ENCODE data around the gene PKP1.

Gene PKP1

GRCh38 chr1:201305815-201306214, 22.5 kb downstream of the PKP1 start:
- Mint-ChIP-seq H3K4me3 (no peak overlapping the region), H3K9me3 (no peaks in the 10 kb centered on the region), H3K4me1 (no peaks in the 10 kb centered on the region), H3K27me3 (peaks cover 61% of the 10 kb centered on the region), H3K36me3 (no peaks in the 10 kb centered on the region), H3K27ac (no peak overlapping the region)
- ATAC-seq: no peak

GRCh38 chr1:201307231-201307630, 23.9 kb downstream of the PKP1 start:
- H3K4me1 Mint-ChIP-seq: no peaks in the 10 kb centered on the region
- H3K36me3 Mint-ChIP-seq: no peaks in the 10 kb centered on the region
- no peaks in the 10 kb centered on the region for H3K9me3 Mint-ChIP-seq
- no peak for ATAC-seq
- peaks cover 55% of the 10 kb centered on the region for H3K27me3 Mint-ChIP-seq
- H3K4me3 Mint-ChIP-seq: no peak overlapping the region
- H3K27ac Mint-ChIP-seq: no peak overlapping the region

- Mint-ChIP-seq H3K4me1 (no peaks in the 10 kb centered on the region), H3K4me3 (no peak overlapping the region), H3K36me3 (no peaks in the 10 kb centered on the region), H3K9me3 (no peaks in the 10 kb centered on the region), H3K27ac (no peak overlapping the region), H3K27me3 (peaks cover 49% of the 10 kb centered on the region)
- ATAC-seq: no peak
Observed at GRCh38 chr1:201307760-201308499, 24.6 kb downstream of the PKP1 start.

- H3K9me3 Mint-ChIP-seq: no peaks in the 10 kb centered on the region
- H3K4me1 Mint-ChIP-seq: no peaks in the 10 kb centered on the region
- H3K27me3 Mint-ChIP-seq: peaks cover 49% of the 10 kb centered on the region
- H3K36me3 Mint-ChIP-seq: no peaks in the 10 kb centered on the region
- ATAC-seq: no peak
- no peak overlapping the region for H3K27ac Mint-ChIP-seq
- no peak overlapping the region for H3K4me3 Mint-ChIP-seq
Observed at GRCh38 chr1:201309416-201309815, 26.1 kb downstream of the PKP1 start.

- Mint-ChIP-seq H3K4me1 (no peaks in the 10 kb centered on the region), H3K4me3 (no peak overlapping the region), H3K27ac (no peak overlapping the region), H3K36me3 (no peaks in the 10 kb centered on the region), H3K27me3 (peaks cover 48% of the 10 kb centered on the region), H3K9me3 (no peaks in the 10 kb centered on the region)
- ATAC-seq: no peak
Observed at GRCh38 chr1:201310251-201310985, 27.1 kb downstream of the PKP1 start.

GRCh38 chr1:201310986-201311355, 27.7 kb downstream of the PKP1 start:
- H3K4me3 Mint-ChIP-seq: no peak overlapping the region
- H3K9me3 Mint-ChIP-seq: peaks cover 3% of the 10 kb centered on the region
- H3K4me1 Mint-ChIP-seq: no peaks in the 10 kb centered on the region
- H3K27me3 Mint-ChIP-seq: peaks cover 48% of the 10 kb centered on the region
- ATAC-seq: no peak
- no peaks in the 10 kb centered on the region for H3K36me3 Mint-ChIP-seq
- no peak overlapping the region for H3K27ac Mint-ChIP-seq

- peaks cover 4% of the 10 kb centered on the region for H3K9me3 Mint-ChIP-seq
- no peak overlapping the region for H3K4me3 Mint-ChIP-seq
- H3K27me3 Mint-ChIP-seq: peaks cover 48% of the 10 kb centered on the region
- ATAC-seq: no peak
- no peak overlapping the region for H3K27ac Mint-ChIP-seq
- no peaks in the 10 kb centered on the region for H3K4me1 Mint-ChIP-seq
- H3K36me3 Mint-ChIP-seq: no peaks in the 10 kb centered on the region
Observed at GRCh38 chr1:201311356-201312011, 28.2 kb downstream of the PKP1 start.

GRCh38 chr1:201312298-201312697, 29.0 kb downstream of the PKP1 start:
- Mint-ChIP-seq H3K27me3 (peaks cover 48% of the 10 kb centered on the region), H3K4me3 (no peak overlapping the region), H3K4me1 (no peaks in the 10 kb centered on the region), H3K9me3 (peaks cover 4% of the 10 kb centered on the region), H3K36me3 (no peaks in the 10 kb centered on the region), H3K27ac (no peak overlapping the region)
- ATAC-seq: no peak

- no peaks in the 10 kb centered on the region for H3K4me1 Mint-ChIP-seq
- ATAC-seq: no peak
Observed at GRCh38 chr1:201313086-201313485, 29.8 kb downstream of the PKP1 start.

GRCh38 chr1:201316556-201316955, 33.2 kb downstream of the PKP1 start:
- Mint-ChIP-seq H3K9me3 (peaks cover 4% of the 10 kb centered on the region), H3K4me1 (no peaks in the 10 kb centered on the region), H3K27ac (no peak overlapping the region), H3K36me3 (no peaks in the 10 kb centered on the region), H3K27me3 (peaks cover 25% of the 10 kb centered on the region), H3K4me3 (no peak overlapping the region)
- no peak for ATAC-seq

More at GRCh38 chr1:201313086-201313485, 29.8 kb downstream of the PKP1 start:
- Mint-ChIP-seq H3K27me3 (peaks cover 41% of the 10 kb centered on the region), H3K4me3 (no peak overlapping the region), H3K27ac (no peak overlapping the region), H3K9me3 (peaks cover 4% of the 10 kb centered on the region), H3K36me3 (no peaks in the 10 kb centered on the region)

- no peaks in the 10 kb centered on the region for H3K4me1 Mint-ChIP-seq
- no peaks in the 10 kb centered on the region for H3K36me3 Mint-ChIP-seq
- peaks cover 4% of the 10 kb centered on the region for H3K9me3 Mint-ChIP-seq
- no peak overlapping the region for H3K27ac Mint-ChIP-seq
- no peak for ATAC-seq
- H3K27me3 Mint-ChIP-seq: peaks cover 25% of the 10 kb centered on the region
- H3K4me3 Mint-ChIP-seq: no peak overlapping the region
Observed at GRCh38 chr1:201317551-201317950, 34.2 kb downstream of the PKP1 start.

- peaks cover 4% of the 10 kb centered on the region for H3K9me3 Mint-ChIP-seq
- no peaks in the 10 kb centered on the region for H3K4me1 Mint-ChIP-seq
- no peaks in the 10 kb centered on the region for H3K36me3 Mint-ChIP-seq
- H3K27me3 Mint-ChIP-seq: peaks cover 25% of the 10 kb centered on the region
- no peak overlapping the region for H3K4me3 Mint-ChIP-seq
- H3K27ac Mint-ChIP-seq: no peak overlapping the region
- ATAC-seq: no peak
Observed at GRCh38 chr1:201318504-201319340, 35.4 kb downstream of the PKP1 start.

GRCh38 chr1:201319631-201320030, 36.3 kb downstream of the PKP1 start:
- no peaks in the 10 kb centered on the region for H3K36me3 Mint-ChIP-seq
- no peaks in the 10 kb centered on the region for H3K4me1 Mint-ChIP-seq
- peaks cover 25% of the 10 kb centered on the region for H3K27me3 Mint-ChIP-seq
- H3K9me3 Mint-ChIP-seq: peaks cover 4% of the 10 kb centered on the region
- no peak for ATAC-seq
- H3K27ac Mint-ChIP-seq: no peak overlapping the region
- no peak overlapping the region for H3K4me3 Mint-ChIP-seq

GRCh38 chr1:201320168-201320788, 37.0 kb downstream of the PKP1 start:
- Mint-ChIP-seq H3K27ac (no peak overlapping the region), H3K27me3 (peaks cover 21% of the 10 kb centered on the region), H3K9me3 (peaks cover 4% of the 10 kb centered on the region), H3K4me1 (no peaks in the 10 kb centered on the region), H3K4me3 (no peak overlapping the region), H3K36me3 (no peaks in the 10 kb centered on the region)
- no peak for ATAC-seq
